HCT116 (cell line): ENCODE measurements around the gene TNFRSF8.

Source experiments
- ATF3 ChIP-seq: IDR thresholded peaks from 2 replicates; pipeline ENCODE4 v1.6.1; 2012
- CBX3 ChIP-seq: IDR thresholded peaks from 2 replicates; pipeline ENCODE4 v1.6.1; 2012; ENCODE audit warnings: low read depth
- CEBPB ChIP-seq: IDR thresholded peaks from 2 replicates; pipeline ENCODE4 v1.6.1; 2012; ENCODE audit warnings: low read depth
- CTCF ChIP-seq, 3 experiments: fragments of 200-600 bp in 1 of 3; sonication (generic) in 1 of 3; IDR thresholded peaks in 2 of 3; conservative IDR thresholded peaks in 1 of 3; 2 replicates each; pipeline ENCODE4 v1.5.1; 2012 to 2017; ENCODE audit warnings: low read depth in 2 of 3, low read length in 2 of 3, antibody characterized with exemption in 1 of 3, borderline replicate concordance in 1 of 3, control low read depth in 1 of 3, mild to moderate bottlenecking in 1 of 3, mixed read lengths in 1 of 3, mixed run types in 1 of 3, moderate library complexity in 1 of 3; ENCODE audit not compliant: insufficient read depth in 1 of 3
- EGR1 ChIP-seq: IDR thresholded peaks from 2 replicates; pipeline ENCODE4 v1.6.1; 2012; ENCODE audit warnings: low read depth
- EZH2phosphoT487 ChIP-seq: fragments of 200-600 bp; IDR thresholded peaks from 2 replicates; pipeline ENCODE4 v1.6.1; 2018; ENCODE audit warnings: antibody characterized with exemption, borderline replicate concordance
- MAX ChIP-seq: IDR thresholded peaks from 2 replicates; pipeline ENCODE4 v1.6.1; 2012
- POLR2A ChIP-seq: IDR thresholded peaks from 2 replicates; pipeline ENCODE4 v1.7.0; 2011; ENCODE audit warnings: borderline replicate concordance; ENCODE audit not compliant: insufficient read depth, insufficient read length; ENCODE audit errors: extremely low read depth
- POLR2AphosphoS5 ChIP-seq: IDR thresholded peaks from 2 replicates; pipeline ENCODE4 v1.6.1; 2011; ENCODE audit warnings: mild to moderate bottlenecking, low read depth, low read length, moderate library complexity
- RAD21 ChIP-seq: IDR thresholded peaks from 2 replicates; pipeline ENCODE4 v1.6.1; 2012; ENCODE audit warnings: low read depth, mild to moderate bottlenecking
- SIN3A ChIP-seq: IDR thresholded peaks from 2 replicates; pipeline ENCODE4 v1.6.1; 2012; ENCODE audit warnings: low read depth
- SP1 ChIP-seq: IDR thresholded peaks from 2 replicates; pipeline ENCODE4 v1.6.1; 2012; ENCODE audit warnings: low read depth
- TCF7L2 ChIP-seq: IDR thresholded peaks from 2 replicates; pipeline ENCODE4 v1.7.0; 2011; ENCODE audit warnings: borderline replicate concordance, inconsistent platforms; ENCODE audit not compliant: insufficient read depth, insufficient read length; ENCODE audit errors: extremely low read depth
- ZBTB33 ChIP-seq: IDR thresholded peaks from 2 replicates; pipeline ENCODE4 v1.6.1; 2011; ENCODE audit warnings: mild to moderate bottlenecking, low read length, moderate library complexity; ENCODE audit not compliant: insufficient replicate concordance; ENCODE audit errors: extremely low read depth

GRCh38 chr1:12138196-12139168 lies 75.4 kb downstream of the TNFRSF8 start:
- TF ChIP-seq ATF3 (no peak), MAX (no peak), POLR2AphosphoS5 (no peak), POLR2A (no peak), CTCF (IDR thresholded peaks at IDR 0.05 in 2 of 3, conservative IDR thresholded peaks at IDR 0.05 in 1 of 3; ENCODE audit: borderline replicate concordance in 1 of 3, insufficient read depth in 1 of 3, low read depth in 2 of 3, low read length in 2 of 3) (no peak), CEBPB (no peak), SP1 (no peak), RAD21 (no peak), SIN3A (no peak), EGR1 (no peak), EZH2phosphoT487 (no peak), ZBTB33 (no peak), CBX3 (no peak), TCF7L2 (no peak)
